HCT116 (cell line): ENCODE measurements around the gene GLOD4.

Source experiments
- CTCF ChIP-seq, 3 experiments: fragments of 200-600 bp in 1 of 3; sonication (generic) in 1 of 3; IDR thresholded peaks in 2 of 3; conservative IDR thresholded peaks in 1 of 3; 2 replicates each; pipeline ENCODE4 v1.5.1; 2012 to 2017; ENCODE audit warnings: low read depth in 2 of 3, low read length in 2 of 3, antibody characterized with exemption in 1 of 3, borderline replicate concordance in 1 of 3, control low read depth in 1 of 3, mild to moderate bottlenecking in 1 of 3, mixed read lengths in 1 of 3, mixed run types in 1 of 3, moderate library complexity in 1 of 3; ENCODE audit not compliant: insufficient read depth in 1 of 3
- EZH2 ChIP-seq: fragments of 200-600 bp; sonication (generic); IDR thresholded peaks from 2 replicates; pipeline ENCODE4 v1.6.1; 2017; ENCODE audit warnings: antibody characterized with exemption, mixed run types
- EZH2phosphoT487 ChIP-seq: fragments of 200-600 bp; IDR thresholded peaks from 2 replicates; pipeline ENCODE4 v1.6.1; 2018; ENCODE audit warnings: antibody characterized with exemption, borderline replicate concordance
- POLR2A ChIP-seq: IDR thresholded peaks from 2 replicates; pipeline ENCODE4 v1.7.0; 2011; ENCODE audit warnings: borderline replicate concordance; ENCODE audit not compliant: insufficient read depth, insufficient read length; ENCODE audit errors: extremely low read depth
- POLR2AphosphoS5 ChIP-seq: IDR thresholded peaks from 2 replicates; pipeline ENCODE4 v1.6.1; 2011; ENCODE audit warnings: mild to moderate bottlenecking, low read depth, low read length, moderate library complexity
- SP1 ChIP-seq: IDR thresholded peaks from 2 replicates; pipeline ENCODE4 v1.6.1; 2012; ENCODE audit warnings: low read depth
- SRF ChIP-seq: IDR thresholded peaks from 2 replicates; pipeline ENCODE4 v1.6.1; 2012; ENCODE audit warnings: low read depth
- ZFX ChIP-seq: fragments of 450-650 bp; IDR thresholded peaks from 2 replicates; pipeline ENCODE4 v1.6.1; 2017
- ZNF274 ChIP-seq: fragments of 200-500 bp; sonication (Bioruptor generic); IDR thresholded peaks from 2 replicates; pipeline ENCODE4 v1.6.1; 2014; ENCODE audit warnings: mild to moderate bottlenecking, low read depth, low read length, inconsistent platforms

GRCh38 chr17:799261-799660, 17.2 kb upstream of the GLOD4 start:
- TF ChIP-seq CTCF (IDR thresholded peaks at IDR 0.05 in 2 of 3, conservative IDR thresholded peaks at IDR 0.05 in 1 of 3; ENCODE audit: borderline replicate concordance in 1 of 3, insufficient read depth in 1 of 3, low read depth in 2 of 3, low read length in 2 of 3) (no peak), POLR2A (no peak), EZH2phosphoT487 (no peak), SP1 (no peak), SRF (no peak), ZFX (no peak), POLR2AphosphoS5 (no peak), ZNF274 (no peak), EZH2 (no peak)
